Measurements from ENCODE around the gene UBR1.
A peak's percentile ranks its signal among the peaks of the same experiment; 100 is the strongest.
"Not testable (repeated sequence)": the region's sequence is repeated elsewhere in the genome, so short reads cannot be mapped to it uniquely, and the experiment has no call there.

The UBR1 gene

DNA sequence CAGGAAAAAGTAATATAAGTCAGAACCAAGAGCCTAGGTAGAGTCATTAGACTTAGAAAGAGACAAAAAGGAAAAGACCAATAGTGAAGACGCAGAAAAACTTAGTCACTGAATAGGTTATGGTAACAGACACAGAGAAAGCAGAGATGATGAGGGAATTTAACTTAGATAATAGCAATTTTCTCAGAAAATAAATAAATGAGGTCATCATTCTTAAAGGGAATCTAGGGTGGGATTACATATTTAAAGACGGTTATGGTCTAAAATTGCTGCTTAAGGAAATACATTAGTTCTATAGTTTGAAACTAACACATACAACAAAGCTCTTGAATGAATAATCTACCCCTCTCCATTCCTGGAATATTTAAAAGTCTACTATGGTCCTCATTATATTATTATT is 59.4 kb downstream of the UBR1 start:
- DNase-seq: no peak

DNA sequence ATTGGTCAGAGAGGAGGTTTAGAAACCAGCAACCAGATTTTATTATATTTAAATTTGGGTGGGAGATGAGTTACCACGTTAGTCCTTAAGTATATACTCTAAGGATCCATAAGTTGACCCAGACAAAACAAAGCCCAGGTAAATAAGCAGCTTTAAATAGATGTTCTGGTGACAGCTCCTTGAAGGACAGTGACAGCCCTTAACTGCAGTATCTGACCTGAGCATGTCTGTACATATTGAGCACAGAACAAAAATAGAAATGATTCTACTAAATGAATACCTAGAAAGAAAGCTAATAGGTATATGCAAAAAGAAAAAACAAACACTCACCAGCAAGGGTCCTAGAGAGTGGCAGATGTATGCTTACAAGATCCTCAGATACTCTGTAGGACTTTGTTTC is 63.0 kb downstream of the UBR1 start:
- DNase-seq: no peak

DNA sequence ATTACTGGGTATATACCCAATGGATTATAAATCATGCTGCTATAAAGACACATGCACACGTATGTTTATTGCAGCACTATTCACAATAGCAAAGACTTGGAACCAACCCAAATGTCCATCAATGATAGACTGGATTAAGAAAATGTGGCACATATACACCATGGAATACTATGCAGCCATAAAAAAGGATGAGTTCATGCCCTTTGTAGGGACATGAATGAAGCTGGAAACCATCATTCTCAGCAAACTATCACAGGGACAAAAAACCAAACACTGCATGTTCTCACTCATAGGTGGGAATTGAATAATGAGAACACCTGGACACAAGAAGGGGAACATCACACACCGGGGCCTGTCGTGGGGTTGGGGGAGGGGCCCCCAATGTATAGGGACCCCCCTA is 64.8 kb downstream of the UBR1 start:
- DNase-seq: not testable (repeated sequence)

DNA sequence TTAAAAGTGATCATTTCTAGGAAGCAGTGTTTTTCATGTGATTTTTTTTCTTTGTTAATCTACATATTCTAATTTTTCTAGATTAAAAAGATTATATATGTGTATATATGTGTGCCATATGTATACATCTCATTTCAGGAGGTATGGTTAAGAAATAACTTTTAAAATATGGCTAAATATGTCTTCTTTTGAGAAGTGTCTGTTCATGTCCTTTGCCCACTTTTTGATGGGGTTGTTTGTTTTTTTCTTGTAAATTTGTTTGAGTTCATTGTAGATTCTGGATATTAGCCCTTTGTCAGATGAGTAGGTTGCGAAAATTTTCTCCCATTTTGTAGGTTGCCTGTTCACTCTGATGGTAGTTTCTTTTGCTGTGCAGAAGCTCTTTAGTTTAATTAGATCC is 70.6 kb downstream of the UBR1 start:
- DNase-seq: not testable (repeated sequence)

DNA sequence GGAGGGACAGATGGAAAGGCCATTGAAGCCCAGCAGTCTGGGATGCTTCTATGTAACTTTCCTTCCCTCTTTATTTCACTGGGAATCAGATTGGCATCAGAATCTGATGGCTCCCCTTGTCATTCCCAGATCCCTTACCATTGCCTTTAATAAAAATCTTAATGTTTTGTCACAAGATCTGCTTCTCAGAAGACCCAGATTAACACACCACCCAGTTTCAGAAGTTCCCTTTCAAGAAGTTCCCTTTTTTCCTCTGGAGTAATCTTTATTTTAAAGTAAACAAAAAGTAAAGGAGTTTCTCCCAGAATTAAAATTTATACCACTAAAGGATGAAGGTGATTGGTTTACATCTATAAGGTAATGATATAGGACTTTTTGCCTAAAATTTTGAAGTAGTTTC is 76.4 kb downstream of the UBR1 start:
- DNase-seq: no peak

DNA sequence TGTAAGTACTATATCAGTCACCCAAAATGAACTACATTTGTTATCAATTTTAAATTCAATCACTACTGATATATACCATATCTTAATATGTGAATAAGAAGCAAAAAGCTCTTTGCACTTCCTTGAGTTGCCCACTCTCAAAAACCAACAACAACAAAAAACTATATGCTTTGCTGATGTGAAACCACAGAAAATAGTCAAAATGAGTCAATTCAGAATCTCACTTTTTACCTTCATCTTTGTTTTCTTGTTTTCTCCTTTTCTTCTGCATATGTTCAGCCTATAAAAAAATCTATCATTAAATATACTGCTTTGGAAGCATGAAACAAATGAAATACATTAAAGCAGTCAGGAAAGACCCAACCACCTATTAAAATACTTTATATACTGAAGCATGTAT is 80.7 kb downstream of the UBR1 start:
- peak; percentile 19 for DNase-seq

DNA sequence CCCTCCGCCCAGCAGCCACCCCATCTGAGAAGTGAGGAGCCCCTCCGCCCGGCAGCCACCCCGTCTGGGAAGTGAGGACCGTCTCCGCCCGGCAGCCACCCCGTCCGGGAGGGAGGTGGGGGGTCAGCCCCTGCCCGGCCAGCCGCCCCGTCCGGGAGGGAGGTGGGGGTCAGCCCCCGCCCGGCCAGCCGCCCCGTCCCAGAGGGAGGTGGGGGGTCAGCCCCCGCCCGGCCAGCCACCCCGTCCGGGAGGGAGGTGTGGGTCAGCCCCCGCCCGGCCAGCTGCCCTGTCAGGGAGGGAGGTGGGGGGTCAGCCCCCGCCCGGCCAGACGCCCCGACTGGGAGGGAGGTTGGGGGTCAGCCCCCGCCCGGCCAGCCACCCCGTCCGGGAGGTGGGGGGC is 91.2 kb downstream of the UBR1 start:
- DNase-seq: not testable (repeated sequence)

DNA sequence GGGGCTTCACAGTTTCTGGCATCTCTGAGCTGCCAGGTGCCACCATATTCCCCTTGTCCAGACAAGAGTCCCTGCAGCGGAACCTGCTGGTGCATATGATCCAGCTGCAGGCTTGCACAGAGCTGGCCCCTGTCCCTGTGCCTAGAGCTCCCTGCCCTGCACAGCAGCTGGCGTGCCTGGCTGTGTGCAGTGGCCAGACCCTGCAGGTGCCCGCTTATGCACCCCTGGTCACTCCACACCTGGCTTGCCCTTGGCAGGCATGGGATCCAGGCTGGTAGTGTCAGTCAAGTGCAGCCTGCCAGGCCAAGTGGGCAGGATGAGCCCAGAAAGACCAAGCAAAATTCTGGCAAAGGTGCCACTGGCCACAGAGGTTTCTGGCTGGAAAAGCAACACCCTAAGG is 96.6 kb downstream of the UBR1 start:
- DNase-seq: no peak

DNA sequence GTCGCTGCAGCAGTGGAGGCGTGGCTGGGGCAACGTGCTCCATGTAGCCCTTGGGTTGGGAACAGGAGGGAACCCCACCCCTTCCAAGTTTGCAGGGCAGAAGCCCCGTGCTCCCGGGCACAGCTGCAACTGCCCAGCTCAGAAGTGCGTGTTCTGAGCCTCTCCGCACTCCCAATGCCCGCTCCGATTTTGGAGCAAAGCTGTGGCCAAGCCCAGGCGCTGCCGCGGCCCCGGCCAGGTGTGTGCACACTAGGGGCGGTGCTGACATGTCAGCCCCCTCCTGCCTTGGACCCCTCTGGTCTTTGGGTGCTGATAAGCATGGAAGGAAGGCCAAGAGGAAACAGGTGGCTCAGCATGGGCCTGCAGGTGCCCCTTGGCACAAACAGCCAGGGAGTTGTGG is 97.7 kb downstream of the UBR1 start:
- no peak for DNase-seq

DNA sequence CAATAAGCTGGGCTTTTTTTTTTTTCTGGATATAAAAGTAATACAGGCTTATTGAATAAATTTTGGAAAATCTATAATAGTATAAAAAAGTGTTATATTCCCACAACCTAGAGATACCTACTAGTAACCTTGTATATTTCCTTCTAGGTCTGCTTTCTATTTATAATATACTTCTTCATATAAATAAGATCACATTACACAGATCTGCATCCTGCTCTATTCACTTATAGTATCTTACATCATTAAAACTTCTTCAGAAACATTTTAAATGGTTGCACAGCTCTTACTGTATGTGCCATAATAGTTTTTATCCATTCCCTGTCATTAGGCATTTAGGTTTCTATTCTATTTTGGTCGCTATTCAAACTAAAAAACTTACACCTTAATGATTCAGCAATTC is 98.3 kb downstream of the UBR1 start:
- DNase-seq: no peak

DNA sequence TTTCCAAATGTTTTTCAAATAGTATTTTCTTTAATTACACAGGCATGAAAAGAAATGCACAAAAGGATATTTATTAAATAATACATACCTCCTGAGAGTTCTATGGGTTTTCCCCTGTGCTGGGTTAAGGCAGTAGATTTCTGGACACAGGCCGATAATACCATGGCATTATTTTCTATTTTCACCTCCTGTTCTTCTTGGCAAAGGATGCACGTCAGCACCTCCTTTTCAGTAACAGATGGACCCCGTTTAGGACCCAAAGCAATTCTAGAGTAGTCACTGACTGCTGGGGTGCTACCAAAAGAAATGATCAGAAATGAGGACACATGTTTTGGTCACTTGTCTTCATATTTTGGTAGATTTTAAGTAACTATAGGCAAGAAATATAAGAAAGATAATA is 98.8 kb downstream of the UBR1 start:
- no peak for DNase-seq

DNA sequence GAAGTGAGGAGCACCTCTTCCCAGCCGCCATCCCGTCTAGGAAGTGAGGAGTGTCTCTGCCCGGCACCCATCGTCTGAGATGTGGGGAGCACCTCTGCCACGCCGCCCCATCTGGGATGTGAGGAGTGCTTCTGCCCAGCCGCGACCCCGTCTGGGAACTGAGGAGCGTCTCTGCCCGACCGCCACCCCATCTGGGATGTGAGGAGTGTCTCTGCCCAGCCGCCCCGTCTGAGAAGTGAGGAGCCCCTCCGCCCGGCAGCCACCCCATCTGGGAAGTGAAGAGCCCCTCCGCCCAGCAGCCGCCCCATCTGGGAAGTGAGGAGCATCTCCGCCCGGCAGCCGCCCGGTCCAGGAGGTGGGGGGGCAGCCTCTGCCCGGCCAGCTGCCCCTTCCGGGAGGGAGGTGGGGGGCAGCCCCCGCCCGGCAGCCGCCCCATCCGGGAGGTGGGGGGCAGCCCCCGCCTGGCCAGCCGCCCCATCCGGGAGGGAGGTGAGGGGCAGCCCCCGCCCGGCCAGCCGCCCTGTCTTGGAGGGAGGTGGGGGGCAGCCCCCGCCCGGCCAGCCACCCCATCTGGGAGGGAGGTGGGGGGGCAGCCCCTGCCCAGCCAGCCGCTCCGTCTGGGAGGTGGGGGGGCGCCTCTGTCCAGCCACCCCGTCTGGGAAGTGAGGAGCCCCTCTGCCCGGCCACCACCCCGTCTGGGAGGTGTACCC is 100.8 kb downstream of the UBR1 start:
- DNase-seq: not testable (repeated sequence)

DNA sequence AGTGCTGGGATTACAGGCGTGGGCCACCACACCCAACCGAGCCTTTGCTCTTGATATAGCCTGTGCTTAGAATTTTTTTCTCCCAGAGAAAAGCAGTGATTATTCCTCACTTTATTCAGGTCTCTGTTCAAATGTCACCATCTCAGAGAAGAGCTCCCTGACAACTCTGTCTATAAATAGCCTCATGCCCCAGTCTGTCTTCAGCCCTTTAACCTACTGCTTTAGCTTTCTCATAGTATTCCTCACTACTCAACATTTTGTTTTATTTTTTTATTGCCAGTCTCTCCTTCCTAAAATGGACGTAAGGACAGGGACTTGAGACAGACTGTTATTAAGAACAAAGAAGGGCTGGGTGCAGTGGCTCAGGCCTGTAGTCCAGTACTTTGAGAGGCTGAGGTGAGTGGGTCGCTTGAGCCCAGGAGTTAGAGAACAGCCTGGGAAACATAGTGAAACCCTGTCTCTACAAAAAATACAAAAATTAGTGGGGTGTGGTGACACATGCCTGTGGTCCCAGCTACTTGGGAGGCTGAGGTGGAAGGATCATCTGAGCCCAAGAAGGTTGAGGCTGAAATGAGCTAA is 106.5 kb downstream of the UBR1 start:
- no peak for DNase-seq

DNA sequence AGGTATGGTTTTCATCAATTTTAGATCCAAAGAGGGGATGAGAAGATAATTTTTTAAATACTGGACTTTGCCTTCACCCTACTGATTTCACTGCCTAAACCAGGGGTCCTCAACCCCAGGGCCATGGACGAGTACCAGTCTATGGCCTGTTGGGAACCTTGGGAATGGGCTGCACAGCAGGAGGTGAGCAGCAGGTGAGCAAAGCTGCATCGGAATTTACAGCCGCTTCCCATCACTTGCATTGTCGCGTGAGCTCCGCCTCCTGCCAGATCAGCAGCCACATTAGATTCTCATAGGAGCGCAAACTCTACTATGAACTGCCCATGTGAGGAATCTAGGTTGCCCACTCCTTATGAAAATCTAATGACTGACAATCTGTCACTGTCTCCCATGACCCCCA is 109.0 kb downstream of the UBR1 start:
- no peak for DNase-seq

DNA sequence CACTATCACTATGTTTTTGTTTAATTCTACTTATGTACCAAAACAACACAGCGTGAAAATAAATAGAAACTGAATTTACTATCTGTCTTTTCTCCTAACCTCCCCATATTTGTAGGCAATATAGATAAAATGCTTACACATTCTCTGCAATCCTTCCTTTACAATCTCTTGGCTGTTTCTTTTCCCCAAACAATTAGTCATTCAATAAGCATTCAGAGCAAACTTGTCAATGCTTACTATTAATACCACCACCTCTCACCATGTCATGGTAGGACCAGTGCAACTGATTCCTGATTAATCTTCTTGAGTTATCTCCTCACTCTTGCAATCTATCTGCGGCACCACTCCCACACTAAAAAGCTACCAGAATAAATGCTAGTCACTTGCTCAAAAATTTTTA is 111.3 kb downstream of the UBR1 start:
- DNase-seq: no peak

DNA sequence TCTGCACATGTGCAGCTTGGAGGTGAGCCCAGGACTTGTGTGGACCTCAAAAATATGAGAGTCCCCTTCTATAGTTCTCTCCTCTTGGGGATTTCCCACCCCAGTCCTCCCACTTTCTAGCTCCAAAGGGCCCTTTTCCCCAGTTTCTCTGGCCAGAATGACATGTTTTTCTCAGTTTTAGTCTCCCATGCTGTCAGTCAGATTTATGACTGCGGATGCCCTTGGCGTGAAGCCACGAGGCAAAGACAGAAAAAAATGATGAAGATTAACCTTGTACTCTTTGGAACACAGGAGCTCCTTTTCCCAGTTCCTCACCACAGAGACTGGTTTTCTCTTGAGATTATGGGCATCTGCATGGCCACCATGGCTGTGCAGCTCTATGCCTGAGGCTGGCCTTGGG is 113.2 kb downstream of the UBR1 start:
- peak; percentile 2 for DNase-seq

DNA sequence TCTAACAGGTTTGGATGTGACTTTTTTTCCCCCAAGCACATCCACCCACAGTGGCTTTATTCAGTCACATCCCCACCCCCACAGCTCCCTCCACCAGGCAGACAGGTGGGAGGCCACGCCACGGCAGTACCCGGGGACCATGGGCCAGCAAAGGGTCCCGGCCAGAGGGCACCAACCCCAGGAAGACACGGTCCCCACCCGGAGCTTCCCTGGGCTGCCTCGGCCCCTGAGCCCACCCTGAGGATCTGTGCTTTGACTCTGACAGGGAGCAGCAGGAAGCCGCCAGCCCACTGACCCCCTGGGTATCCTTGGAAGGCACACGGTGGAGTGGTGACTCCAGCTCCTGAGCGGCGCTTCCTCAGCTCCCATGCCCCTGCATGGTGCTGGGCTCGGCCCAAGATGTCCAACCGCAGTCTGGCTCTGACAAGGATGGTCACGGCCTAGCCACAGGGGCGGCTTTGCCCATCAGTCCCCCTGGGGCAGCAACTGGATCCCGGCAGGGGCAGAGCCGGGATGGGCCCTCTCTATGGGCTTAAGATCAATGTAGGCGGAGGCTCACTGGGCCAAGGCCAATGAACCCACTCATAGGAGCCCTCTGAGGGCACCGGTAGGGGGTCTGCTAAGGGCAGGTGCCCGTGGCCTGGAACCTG is 119.0 kb downstream of the UBR1 start:
- no peak for DNase-seq

DNA sequence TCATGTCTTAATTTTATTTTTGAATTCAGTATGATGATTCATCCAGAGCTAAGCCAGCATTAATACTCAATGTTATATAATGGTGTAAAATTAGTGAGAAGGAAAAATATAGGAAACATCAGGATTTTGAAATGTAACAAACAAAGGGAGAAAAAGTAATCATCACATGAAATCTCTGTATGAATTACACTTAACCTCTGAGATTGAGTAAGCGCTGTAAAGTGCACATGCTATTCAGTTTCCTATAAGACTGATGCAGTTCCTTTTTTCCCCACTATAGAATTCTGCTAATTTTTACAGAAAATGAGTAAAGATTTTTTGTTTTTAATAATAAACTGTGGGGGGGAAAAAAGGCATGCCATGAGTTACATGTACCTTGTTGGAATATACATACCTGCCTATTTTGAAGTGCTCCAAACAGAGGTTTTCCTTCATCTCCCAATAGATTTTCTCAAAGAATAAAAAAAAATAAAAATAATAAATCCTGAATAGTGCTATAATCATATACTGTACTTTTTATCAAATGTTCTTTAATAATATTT is 121.3 kb downstream of the UBR1 start:
- no peak for DNase-seq

DNA sequence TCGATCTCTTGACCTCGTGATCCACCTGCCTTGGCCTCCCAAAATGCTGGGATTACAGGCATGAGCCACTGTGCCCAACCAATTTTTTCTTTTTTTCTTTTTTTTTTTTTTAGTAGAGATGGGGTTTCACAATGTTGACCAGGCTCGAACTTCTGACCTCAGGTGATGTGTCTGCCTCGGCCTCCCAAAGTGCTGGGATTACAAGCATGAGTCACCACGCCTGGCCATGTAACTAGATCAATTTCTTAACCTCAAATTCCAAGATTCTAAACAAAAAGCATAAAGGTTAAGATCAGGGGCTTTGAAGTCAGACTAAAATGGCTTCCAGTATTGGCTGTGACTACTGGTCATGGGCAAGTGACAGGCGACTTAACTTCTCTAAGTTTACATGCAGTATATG is 126.7 kb downstream of the UBR1 start:
- DNase-seq: not testable (repeated sequence)

DNA sequence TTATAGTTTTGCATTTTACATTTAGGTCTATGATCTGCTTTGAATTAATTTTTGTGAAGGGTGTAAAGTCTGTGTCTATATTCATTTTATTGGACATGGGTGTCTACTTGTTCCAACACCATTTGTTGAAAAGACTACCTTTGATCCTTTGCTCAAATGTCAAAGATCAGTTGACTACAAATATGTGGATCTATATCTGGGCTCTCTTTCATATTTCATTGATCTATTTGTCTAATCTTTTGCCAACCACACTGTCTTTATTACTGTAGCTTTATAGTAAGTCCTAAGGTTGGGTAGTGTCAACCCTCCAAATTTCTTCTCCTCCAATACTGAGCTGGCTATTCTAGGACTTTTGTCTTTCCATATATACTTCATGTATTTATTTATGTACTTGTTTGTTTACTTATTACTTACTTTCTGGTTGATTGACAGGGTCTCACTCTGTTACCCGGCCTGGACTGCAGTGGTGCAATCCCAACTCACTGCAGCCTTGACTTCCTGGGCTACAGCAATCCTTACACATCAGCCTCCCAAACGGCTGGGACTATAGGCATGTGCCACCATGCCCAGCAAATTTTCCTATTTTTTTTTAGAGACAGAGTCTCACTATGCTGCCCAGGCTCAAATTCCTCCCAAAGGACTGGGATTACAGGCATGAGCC is 131.5 kb downstream of the UBR1 start:
- no peak for DNase-seq

DNA sequence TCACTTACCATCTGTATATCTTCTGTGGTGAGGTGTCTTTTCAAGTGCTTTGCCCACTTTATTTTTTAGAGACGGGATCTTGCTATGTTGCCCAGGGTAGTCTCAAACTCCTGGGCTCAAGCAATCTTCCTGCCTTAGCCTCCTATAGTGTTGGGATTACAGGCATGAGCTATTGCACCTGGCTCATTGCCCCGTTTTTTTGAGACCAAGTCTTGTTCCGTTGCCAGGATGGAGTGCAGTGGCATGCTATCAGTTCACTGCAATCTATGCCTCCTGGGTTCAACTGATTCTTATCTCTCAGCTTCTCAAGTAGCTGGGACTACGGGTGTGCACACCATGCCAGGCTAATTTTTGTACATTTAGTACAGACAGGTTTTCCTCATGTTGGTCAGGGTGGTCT is 132.7 kb downstream of the UBR1 start:
- no peak for DNase-seq

DNA sequence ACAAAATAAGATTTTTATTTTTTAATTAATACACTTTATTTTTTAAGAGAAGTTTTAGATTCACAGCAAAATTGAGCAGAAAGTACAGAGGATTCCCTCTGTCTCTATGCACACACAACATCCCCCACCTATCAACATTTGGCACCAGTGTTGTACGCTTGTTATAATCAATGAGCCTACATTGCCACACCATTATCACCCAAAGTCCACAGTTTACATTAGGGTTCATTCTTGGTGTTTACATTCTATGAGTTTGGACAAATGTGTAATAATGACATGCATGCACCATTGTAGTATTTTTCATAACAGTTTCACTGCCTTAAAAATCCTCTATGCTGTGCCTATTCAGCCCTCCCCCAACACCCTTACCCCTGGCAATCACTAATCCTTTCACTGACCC is 134.0 kb downstream of the UBR1 start:
- no peak for DNase-seq

DNA sequence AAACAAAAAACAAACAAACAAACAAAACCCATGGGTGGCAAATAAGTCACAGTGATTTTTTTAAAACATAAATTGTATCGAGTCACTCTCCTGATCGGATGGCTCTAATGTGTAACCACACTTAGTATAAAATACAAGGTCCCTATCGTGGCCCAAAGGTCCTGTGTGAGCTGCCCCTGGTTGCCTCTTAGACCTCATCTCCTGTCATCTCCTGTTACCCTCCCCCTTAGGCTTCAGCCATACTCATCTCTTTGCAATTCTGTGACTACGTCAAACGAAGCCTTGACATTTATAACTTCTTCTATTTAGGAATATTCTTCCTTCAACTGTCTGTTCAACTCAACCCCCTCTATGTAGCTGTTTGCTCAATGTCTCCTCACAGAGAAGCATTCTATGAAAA is 141.4 kb downstream of the UBR1 start:
- no peak for DNase-seq

DNA sequence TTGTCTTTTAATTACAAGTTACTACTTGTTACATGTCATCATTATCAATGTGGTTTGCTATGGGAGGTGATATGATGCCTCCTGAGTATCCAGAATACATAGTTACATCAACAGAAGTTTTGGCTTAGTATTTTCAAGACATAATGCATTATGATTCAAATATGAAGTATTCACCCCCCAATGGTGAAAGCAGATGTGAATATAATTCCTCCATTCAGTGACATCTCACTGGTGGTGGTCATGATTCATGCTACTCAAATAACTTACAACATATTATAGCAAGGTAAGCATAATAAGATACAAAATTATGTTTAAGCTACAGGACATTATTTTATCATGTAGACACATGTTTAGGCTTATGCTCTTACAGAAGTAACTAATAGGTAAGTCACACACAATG is 150.3 kb downstream of the UBR1 start:
- DNase-seq: no peak
